Adrenal gland (tissue), 5 donors: ENCODE data around the gene AUTS2.

Experiments used
- CTCF ChIP-seq, 6 experiments: fragments of 450-650 bp in 4 of 6; fragments of 200-600 bp in 2 of 6; sonication (generic) in 1 of 6; IDR thresholded peaks; 1 replicate in 5 of 6; 2 replicates in 1 of 6; pipeline versions ENCODE4 v1.5.1 to v1.8.0; 2016 to 2021; ENCODE audit warnings: antibody characterized with exemption in 6 of 6, mild to moderate bottlenecking in 2 of 6, moderate library complexity in 1 of 6
- POLR2A ChIP-seq, 2 donors: fragments of 450-650 bp; IDR thresholded peaks; one replicate each; pipeline ENCODE4 v1.6.1; 2017; ENCODE audit warnings: antibody characterized with exemption in 2 of 2, mild to moderate bottlenecking in 2 of 2, moderate library complexity in 1 of 2
- donor health status: DM: no; HTN: no; CAD: no.

- TF ChIP-seq CTCF (IDR thresholded peaks at IDR 0.05) (no peak), POLR2A (IDR thresholded peaks at IDR 0.05) (no peak)
Observed at GRCh38 chr7:69963393-69963792, 365.1 kb downstream of the AUTS2 start.
